ENCODE results near the gene SPTBN5.

SPTBN5 gene

GRCh38 chr15:41814534-41814933, 79.3 kb downstream of the SPTBN5 start:
- no peaks in the 10 kb centered on the region for H3K4me1 ChIP-seq (ENCODE audit: low read length)
- H3K36me3 ChIP-seq (replicated peaks; ENCODE audit: insufficient read depth, low read length) = no peaks in the 10 kb centered on the region
- no peak overlapping the region for H2AFZ ChIP-seq (ENCODE audit: low read length)
- no peaks in the 10 kb centered on the region for H4K20me1 ChIP-seq (ENCODE audit: insufficient read depth, low read length)
- DNase-seq = no peak
- no peaks in the 10 kb centered on the region for H3K79me2 ChIP-seq (ENCODE audit: low read length)
- TF ChIP-seq CTCF (IDR thresholded peaks at IDR 0.05; ENCODE audit: low read length) (no peak), EZH2phosphoT487 (IDR thresholded peaks at IDR 0.05; ENCODE audit: low read length) (no peak), EZH2 (optimal IDR thresholded peaks at IDR 0.05; ENCODE audit: low read depth, low read length) (no peak)
- no peak overlapping the region for H3K9ac ChIP-seq (ENCODE audit: low read length)
- no peaks in the 10 kb centered on the region for H3F3A ChIP-seq (ENCODE audit: insufficient read depth, low read length)
- H3K4me2 ChIP-seq (ENCODE audit: low read depth, low read length) = no peak overlapping the region
- H3K27me3 ChIP-seq (replicated peaks; ENCODE audit: insufficient read depth, low read length) = no peaks in the 10 kb centered on the region
- H3K9me3 ChIP-seq (replicated peaks; ENCODE audit: insufficient read depth, low read length) = no peaks in the 10 kb centered on the region
- no peaks in the 10 kb centered on the region for H3K9me2 ChIP-seq (replicated peaks; ENCODE audit: insufficient read depth, low read length)
- H3K4me3 ChIP-seq (ENCODE audit: low read length) = no peak overlapping the region
- no peak overlapping the region for H3K27ac ChIP-seq (ENCODE audit: low read length)

- H3K27ac ChIP-seq (ENCODE audit: low read length) = no peak overlapping the region
- no peaks in the 10 kb centered on the region for H3K4me1 ChIP-seq (ENCODE audit: low read length)
- H3K9me3 ChIP-seq (replicated peaks; ENCODE audit: insufficient read depth, low read length) = no peaks in the 10 kb centered on the region
- no peaks in the 10 kb centered on the region for H4K20me1 ChIP-seq (ENCODE audit: insufficient read depth, low read length)
- no peaks in the 10 kb centered on the region for H3K79me2 ChIP-seq (ENCODE audit: low read length)
- no peaks in the 10 kb centered on the region for H3K36me3 ChIP-seq (replicated peaks; ENCODE audit: insufficient read depth, low read length)
- DNase-seq = no peak
- no peaks in the 10 kb centered on the region for H3K27me3 ChIP-seq (replicated peaks; ENCODE audit: insufficient read depth, low read length)
- TF ChIP-seq CTCF (IDR thresholded peaks at IDR 0.05; ENCODE audit: low read length) (no peak), EZH2phosphoT487 (IDR thresholded peaks at IDR 0.05; ENCODE audit: low read length) (no peak), EZH2 (optimal IDR thresholded peaks at IDR 0.05; ENCODE audit: low read depth, low read length) (no peak)
- no peaks in the 10 kb centered on the region for H3K9me2 ChIP-seq (replicated peaks; ENCODE audit: insufficient read depth, low read length)
- H3K4me3 ChIP-seq (ENCODE audit: low read length) = no peak overlapping the region
- no peak overlapping the region for H2AFZ ChIP-seq (ENCODE audit: low read length)
- no peak overlapping the region for H3K9ac ChIP-seq (ENCODE audit: low read length)
- H3F3A ChIP-seq (ENCODE audit: insufficient read depth, low read length) = no peaks in the 10 kb centered on the region
- H3K4me2 ChIP-seq (ENCODE audit: low read depth, low read length) = no peak overlapping the region
These were observed 80.4 kb downstream of the SPTBN5 start for GRCh38 chr15:41813426-41813825.

- Histone ChIP-seq H3K79me2 (ENCODE audit: low read length) (no peaks in the 10 kb centered on the region), H3K27ac (ENCODE audit: low read length) (no peak overlapping the region), H3K9ac (ENCODE audit: low read length) (no peak overlapping the region), H3K27me3 (replicated peaks; ENCODE audit: insufficient read depth, low read length) (no peaks in the 10 kb centered on the region), H2AFZ (ENCODE audit: low read length) (no peak overlapping the region), H3K9me2 (replicated peaks; ENCODE audit: insufficient read depth, low read length) (no peaks in the 10 kb centered on the region), H3K4me2 (ENCODE audit: low read depth, low read length) (no peak overlapping the region), H3K4me1 (ENCODE audit: low read length) (no peaks in the 10 kb centered on the region), H3K4me3 (ENCODE audit: low read length) (no peak overlapping the region), H3K36me3 (replicated peaks; ENCODE audit: insufficient read depth, low read length) (no peaks in the 10 kb centered on the region), H4K20me1 (ENCODE audit: insufficient read depth, low read length) (no peaks in the 10 kb centered on the region), H3F3A (ENCODE audit: insufficient read depth, low read length) (no peaks in the 10 kb centered on the region), H3K9me3 (replicated peaks; ENCODE audit: insufficient read depth, low read length) (no peaks in the 10 kb centered on the region)
- no peak for TF ChIP-seq EZH2phosphoT487 (IDR thresholded peaks at IDR 0.05; ENCODE audit: low read length)
- no peak for TF ChIP-seq CTCF (IDR thresholded peaks at IDR 0.05; ENCODE audit: low read length)
- TF ChIP-seq EZH2 (optimal IDR thresholded peaks at IDR 0.05; ENCODE audit: low read depth, low read length) = no peak
- DNase-seq = no peak
These were observed 81.0 kb downstream of the SPTBN5 start for GRCh38 chr15:41812820-41813375.

Measured in MM.1S (cell line).